Astrocyte of the cerebellum (primary cell): ENCODE results near the gene NSUN2.

Experiments
- DNase-seq: peaks from one replicate; pipeline ENCODE4 v3.0.0-alpha.2; 2011; ENCODE audit warnings: low read depth
- H3K4me3 ChIP-seq: 2 replicates; pipeline ENCODE4 v1.5.1; 2011; ENCODE audit warnings: mild to moderate bottlenecking, low read depth, low read length, moderate library complexity
- in situ Hi-C: cut with HindIII; loops from 2 replicates; pipeline ENCODE4 v1.10.0; 2017; ENCODE audit warnings: low sequenced_read_pairs
- TF ChIP-seq, protein P1 (sequence below): IDR thresholded peaks from 2 replicates; pipeline ENCODE4 v1.5.1; 2012; ENCODE audit warnings: low read length, low read depth, moderate library complexity, mild to moderate bottlenecking; ENCODE audit errors: missing control alignments

The NSUN2 gene

DNA sequence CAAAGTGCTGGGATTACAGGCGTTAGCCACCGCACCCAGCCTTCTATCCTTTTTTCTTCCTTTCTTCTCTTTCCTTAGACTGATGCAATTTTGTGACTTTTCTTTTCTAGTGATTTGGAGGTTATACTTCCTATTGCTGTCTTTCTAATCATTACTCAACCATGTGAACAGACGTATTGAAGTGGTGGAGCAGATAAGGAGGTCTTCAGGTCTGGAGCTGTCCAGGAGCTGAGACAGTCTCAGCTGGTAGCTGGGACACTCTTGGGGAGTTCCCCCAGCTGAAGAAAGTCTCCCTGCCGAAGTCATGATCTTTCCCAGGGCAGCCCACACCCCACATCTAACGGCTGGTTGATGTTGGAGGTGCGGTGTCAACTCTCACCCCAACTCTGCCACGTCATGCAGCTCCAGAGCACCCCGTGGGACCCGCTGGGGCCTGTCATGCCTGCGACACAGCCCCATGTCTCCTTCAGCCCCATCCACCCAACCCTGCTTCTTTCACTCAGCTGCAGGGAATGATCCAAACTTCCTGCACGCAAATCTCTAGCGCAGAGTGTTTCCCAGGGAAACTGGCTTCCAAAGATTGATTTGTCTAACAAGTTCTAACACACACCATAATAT lies 41.1 kb downstream of the NSUN2 start:
- H3K4me3 ChIP-seq: no peak overlapping the region
- no peak for DNase-seq
- in situ Hi-C loops: loop anchor here (25.0 kb wide), 1 partner anchor 1104 kb away; no protein-coding TSS in a partner anchor
- TF ChIP-seq, protein P1, sequence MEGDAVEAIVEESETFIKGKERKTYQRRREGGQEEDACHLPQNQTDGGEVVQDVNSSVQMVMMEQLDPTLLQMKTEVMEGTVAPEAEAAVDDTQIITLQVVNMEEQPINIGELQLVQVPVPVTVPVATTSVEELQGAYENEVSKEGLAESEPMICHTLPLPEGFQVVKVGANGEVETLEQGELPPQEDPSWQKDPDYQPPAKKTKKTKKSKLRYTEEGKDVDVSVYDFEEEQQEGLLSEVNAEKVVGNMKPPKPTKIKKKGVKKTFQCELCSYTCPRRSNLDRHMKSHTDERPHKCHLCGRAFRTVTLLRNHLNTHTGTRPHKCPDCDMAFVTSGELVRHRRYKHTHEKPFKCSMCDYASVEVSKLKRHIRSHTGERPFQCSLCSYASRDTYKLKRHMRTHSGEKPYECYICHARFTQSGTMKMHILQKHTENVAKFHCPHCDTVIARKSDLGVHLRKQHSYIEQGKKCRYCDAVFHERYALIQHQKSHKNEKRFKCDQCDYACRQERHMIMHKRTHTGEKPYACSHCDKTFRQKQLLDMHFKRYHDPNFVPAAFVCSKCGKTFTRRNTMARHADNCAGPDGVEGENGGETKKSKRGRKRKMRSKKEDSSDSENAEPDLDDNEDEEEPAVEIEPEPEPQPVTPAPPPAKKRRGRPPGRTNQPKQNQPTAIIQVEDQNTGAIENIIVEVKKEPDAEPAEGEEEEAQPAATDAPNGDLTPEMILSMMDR: no peak

DNA sequence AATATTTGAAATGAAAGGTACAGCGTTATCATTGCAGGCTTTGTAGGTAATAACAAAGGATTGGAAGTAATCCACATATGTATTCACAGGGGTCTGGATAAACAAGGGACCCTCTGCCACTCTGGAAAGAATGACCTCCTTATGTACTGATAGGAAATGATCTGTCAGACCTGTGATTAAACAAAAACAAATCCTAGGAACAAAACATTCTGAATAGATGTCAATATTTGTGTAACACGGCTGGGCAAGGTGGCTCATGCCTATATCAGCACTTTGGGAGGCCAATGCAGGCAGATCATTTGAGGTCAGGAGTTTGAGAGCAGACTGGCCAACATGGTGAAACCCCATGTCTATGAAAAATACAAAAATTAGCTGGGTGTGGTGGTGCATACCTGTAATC lies 42.3 kb downstream of the NSUN2 start:
- TF ChIP-seq, protein P1: no peak
- no peak overlapping the region for H3K4me3 ChIP-seq
- no peak for DNase-seq
- in situ Hi-C loops: loop anchor here (25.0 kb wide), 1 partner anchor 1103 kb away; no protein-coding TSS in a partner anchor

DNA sequence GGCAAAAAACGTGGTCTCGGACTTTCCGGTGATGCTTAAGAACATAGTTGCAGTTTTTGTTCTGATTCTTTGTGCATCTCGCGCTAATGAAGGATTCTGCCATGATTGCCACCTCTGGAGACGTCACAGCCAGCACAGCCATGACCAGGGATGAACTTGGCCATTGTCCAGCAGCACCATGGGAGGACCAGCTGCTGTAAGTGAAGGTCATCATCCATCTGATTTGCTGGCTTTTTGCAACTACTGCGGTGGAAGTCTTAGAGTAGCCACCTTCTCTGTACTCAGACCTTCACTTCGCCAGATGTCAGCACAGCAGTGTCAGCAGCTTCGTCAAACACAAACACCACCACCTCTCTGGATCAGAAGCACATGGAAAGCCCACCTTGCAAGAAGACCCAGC lies 45.7 kb downstream of the NSUN2 start:
- H3K4me3 ChIP-seq: no peak overlapping the region
- DNase-seq: no peak
- TF ChIP-seq, protein P1: no peak
- in situ Hi-C loops: loop anchor here (25.0 kb wide), 1 partner anchor 1100 kb away; no protein-coding TSS in a partner anchor

DNA sequence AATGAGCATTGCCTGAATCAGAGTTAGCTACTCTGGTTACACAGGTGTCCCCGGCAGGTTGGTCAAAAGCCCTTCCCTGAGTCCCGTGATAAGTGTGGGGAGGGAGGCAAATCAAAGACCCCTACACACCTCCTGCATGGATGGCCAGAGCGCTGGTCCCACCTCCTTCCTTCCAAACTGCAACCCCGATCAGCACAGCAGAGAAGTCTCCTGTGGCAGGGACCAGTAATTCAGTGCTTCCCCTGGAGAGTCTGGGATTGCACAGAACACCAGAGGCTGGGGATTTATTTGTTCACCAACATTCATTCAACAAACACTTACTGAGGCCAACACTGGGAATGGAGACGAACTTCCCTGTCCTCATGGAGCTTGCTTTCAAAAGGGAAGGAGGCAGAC lies 46.2 kb downstream of the NSUN2 start:
- no peak overlapping the region for H3K4me3 ChIP-seq
- no peak for DNase-seq

GRCh38 chr5:6585939-6586646 lies 46.8 kb downstream of the NSUN2 start:
- no peak overlapping the region for H3K4me3 ChIP-seq
- TF ChIP-seq, protein P1: no peak
- in situ Hi-C loops: loop anchor here (25.0 kb wide), 1 partner anchor 1099 kb away; no protein-coding TSS in a partner anchor
- DNase-seq: no peak

More for the DNA sequence above, 46.2 kb downstream of the NSUN2 start:
- TF ChIP-seq, protein P1: no peak
- in situ Hi-C loops: loop anchor here (25.0 kb wide), 1 partner anchor 1099 kb away; no protein-coding TSS in a partner anchor

DNA sequence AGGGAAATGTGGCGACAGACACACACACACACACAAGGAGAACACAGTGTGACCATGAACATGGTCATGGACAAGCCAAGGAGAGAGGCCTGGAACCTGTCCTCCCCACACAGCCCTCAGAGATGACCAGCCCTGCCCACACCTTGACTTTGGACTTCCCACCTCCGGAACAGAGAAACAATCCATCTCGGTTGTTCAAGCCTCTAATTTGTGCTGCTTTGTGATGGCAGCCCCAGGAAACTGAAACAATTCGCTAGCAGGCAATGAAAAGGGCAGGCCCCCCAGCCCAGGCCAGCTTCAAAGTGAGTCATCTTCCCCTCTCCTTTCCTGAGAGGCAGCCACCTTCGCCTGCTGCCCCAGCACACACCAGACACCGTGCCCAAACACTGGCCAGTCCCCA lies 47.7 kb downstream of the NSUN2 start:
- no peak for DNase-seq
- TF ChIP-seq, protein P1: no peak
- in situ Hi-C loops: loop anchor here (25.0 kb wide), 1 partner anchor 1098 kb away; no protein-coding TSS in a partner anchor
- no peak overlapping the region for H3K4me3 ChIP-seq
